H1 (cell line): ENCODE results near the gene CHD5. TPM values are rescaled to one million over a fixed set of nuclear protein-coding genes. Genes with fewer than 3 reads are reported as not detected.

ENCODE experiments used
- ASH2L ChIP-seq: fragments of 200-600, 300-600 bp; sonication (generic); IDR thresholded peaks from one replicate; pipeline ENCODE4 v1.7.1; 2017; ENCODE audit warnings: low read length
- BRCA1 ChIP-seq: IDR thresholded peaks from 2 replicates; pipeline ENCODE4 v1.6.1; 2012; ENCODE audit warnings: low read depth, low read length, improper control_type of control experiment
- CTBP2 ChIP-seq: IDR thresholded peaks from 2 replicates; pipeline ENCODE4 v1.7.0; 2011; ENCODE audit warnings: borderline replicate concordance, mild to moderate bottlenecking, moderate library complexity, mixed read lengths, low read length; ENCODE audit not compliant: insufficient read depth, insufficient read length
- EZH2 ChIP-seq: fragments of 200-600 bp; sonication (generic); IDR thresholded peaks from 2 replicates; pipeline ENCODE4 v1.7.1; 2012; ENCODE audit warnings: low read depth, mild to moderate bottlenecking, moderate library complexity, low read length, inconsistent platforms; ENCODE audit not compliant: severe bottlenecking
- KDM5A ChIP-seq: fragments of 200-600 bp; IDR thresholded peaks from 2 replicates; pipeline ENCODE4 v1.7.1; 2012; ENCODE audit warnings: mild to moderate bottlenecking, low read length, inconsistent platforms, mixed read lengths
- polyA plus RNA-seq, 7 experiments: library from polyadenylated mRNA; depleted of rRNA in 3 of 7; stranded (reverse) in 5 of 7; unstranded in 2 of 7; fragments of >200 nt in 5 of 7; fragments of 200-250 nt in 2 of 7; gene quantifications; 1 replicate in 5 of 7; 2 replicates in 1 of 7; 4 replicates in 1 of 7; pipeline versions ENCODE4 v1.2.1 to v1.2.3, GENCODE V29; 2011 to 2013; ENCODE audit warnings: missing spikeins in 2 of 7, mixed read lengths in 2 of 7
- total RNA-seq: library from RNA; stranded (reverse); fragmentation: NEBNext Ultra II Directional; extraction: Animal tissue kit (Norgen Biotek cat#: 25700); gene quantifications from 2 replicates; pipeline ENCODE4 v1.2.1, GENCODE V29; 2021
- TF ChIP-seq, protein P1 (sequence below): IDR thresholded peaks from 2 replicates; pipeline ENCODE4 v1.6.1; 2012; ENCODE audit warnings: inconsistent platforms

Gene CHD5
- total and polyA plus RNA-seq, 2 of the 8 experiments (the other 6 are each of a cell fraction or from before 2014, with no cell fraction given) = 0.42 to 1.8 TPM

DNA sequence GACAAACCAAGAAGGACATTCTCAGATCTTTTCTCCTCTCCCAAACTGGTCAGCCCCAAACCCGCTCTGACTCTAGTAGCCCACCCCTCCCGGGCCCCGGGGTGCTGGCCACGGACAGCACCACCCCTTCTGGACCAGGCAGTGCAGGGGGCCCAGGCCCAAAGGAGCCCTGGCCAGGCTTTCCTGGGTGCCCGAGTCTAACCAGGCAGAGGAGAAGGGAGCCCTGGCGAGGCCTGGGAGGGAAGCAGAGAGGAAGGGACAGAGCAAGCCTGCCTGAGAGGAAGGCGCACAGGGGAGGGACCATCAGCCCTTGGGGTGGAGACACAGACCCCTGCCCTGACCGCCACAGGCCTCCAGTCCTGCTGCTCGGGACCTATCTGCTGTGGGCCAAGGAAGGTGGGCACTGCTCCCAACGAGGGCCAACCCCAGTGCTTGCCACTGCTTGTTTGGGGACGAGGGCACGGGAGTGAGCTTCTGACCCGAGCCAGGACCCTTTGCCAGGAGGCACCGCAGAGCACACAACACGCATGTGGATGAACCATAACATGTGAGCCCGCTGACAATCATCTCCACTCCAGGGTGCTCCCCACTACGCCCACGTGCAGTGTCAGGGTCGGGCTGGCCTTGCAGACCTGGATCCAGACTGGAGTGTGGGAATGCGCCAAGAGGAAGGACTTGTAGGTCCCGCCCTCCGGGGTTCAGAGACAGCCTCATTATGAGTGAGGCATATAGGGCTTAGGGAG is 76.8 kb downstream of the CHD5 start (continued):
- TF ChIP-seq KDM5A = no peak
- TF ChIP-seq ASH2L = no peak
- TF ChIP-seq BRCA1 = no peak
- no peak for TF ChIP-seq EZH2
- TF ChIP-seq CTBP2 = no peak
- TF ChIP-seq, protein P1, sequence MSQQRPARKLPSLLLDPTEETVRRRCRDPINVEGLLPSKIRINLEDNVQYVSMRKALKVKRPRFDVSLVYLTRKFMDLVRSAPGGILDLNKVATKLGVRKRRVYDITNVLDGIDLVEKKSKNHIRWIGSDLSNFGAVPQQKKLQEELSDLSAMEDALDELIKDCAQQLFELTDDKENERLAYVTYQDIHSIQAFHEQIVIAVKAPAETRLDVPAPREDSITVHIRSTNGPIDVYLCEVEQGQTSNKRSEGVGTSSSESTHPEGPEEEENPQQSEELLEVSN = no peak
